DND-41 (cell line): ENCODE measurements around the gene DACH2.

Experiments
- ATAC-seq: fragments of 200-7000 bp; cut with Tn5 transposase; 3 replicates; pipeline ENCODE4 v1.9.1; 2021; ENCODE audit warnings: low read depth; ENCODE audit not compliant: insufficient read depth
- DNase-seq: peaks from one replicate; pipeline ENCODE4 v3.0.0-alpha.2; 2020
- H2AFZ ChIP-seq: 2 replicates; pipeline ENCODE4 v1.6.0; 2012; ENCODE audit warnings: low read depth, low read length
- H3K27ac ChIP-seq: 2 replicates; pipeline ENCODE4 v1.5.1; 2012; ENCODE audit warnings: low read length, inconsistent platforms
- H3K27me3 ChIP-seq: fragments of 200-600 bp; sonication (generic); 2 replicates; pipeline ENCODE4 v1.6.0; 2012; ENCODE audit warnings: low read length, mild to moderate bottlenecking, inconsistent platforms; ENCODE audit not compliant: insufficient read depth, poor library complexity
- H3K36me3 ChIP-seq: 2 replicates; pipeline ENCODE4 v1.5.1; 2012; ENCODE audit warnings: low read length, inconsistent platforms; ENCODE audit not compliant: insufficient read depth
- H3K4me1 ChIP-seq: 2 replicates; pipeline ENCODE4 v1.5.1; 2012; ENCODE audit warnings: mild to moderate bottlenecking, low read length; ENCODE audit not compliant: insufficient read depth
- H3K4me2 ChIP-seq: 2 replicates; pipeline ENCODE4 v1.6.0; 2012; ENCODE audit warnings: mild to moderate bottlenecking, moderate library complexity, low read length, inconsistent platforms; ENCODE audit not compliant: insufficient read depth
- H3K4me3 ChIP-seq, 2 experiments: fragments of 200-600 bp in 1 of 2; shearing (Covaris generic) in 1 of 2; 2 replicates each; pipeline ENCODE4 v1.5.1; 2012 to 2016; ENCODE audit warnings: inconsistent platforms in 2 of 2, low read length in 2 of 2, mild to moderate bottlenecking in 2 of 2, low read depth in 1 of 2, moderate library complexity in 1 of 2
- H3K79me2 ChIP-seq: 2 replicates; pipeline ENCODE4 v1.6.0; 2012; ENCODE audit warnings: low read length, inconsistent platforms; ENCODE audit not compliant: insufficient read depth
- H3K9ac ChIP-seq: 2 replicates; pipeline ENCODE4 v1.6.0; 2012; ENCODE audit warnings: low read depth, mild to moderate bottlenecking, inconsistent platforms, low read length, moderate library complexity
- H3K9me3 ChIP-seq: 2 replicates; pipeline ENCODE4 v1.5.1; 2012; ENCODE audit warnings: low read length, moderate library complexity, mild to moderate bottlenecking, inconsistent platforms; ENCODE audit not compliant: insufficient read depth, severe bottlenecking
- H4K20me1 ChIP-seq: 2 replicates; pipeline ENCODE4 v1.6.0; 2012; ENCODE audit warnings: low read length; ENCODE audit not compliant: insufficient read depth
- EZH2 ChIP-seq: IDR thresholded peaks from 3 replicates; pipeline ENCODE4 v1.6.1; 2012; ENCODE audit warnings: borderline replicate concordance, low read depth, mild to moderate bottlenecking, moderate library complexity, low read length, inconsistent platforms; ENCODE audit not compliant: severe bottlenecking
- TF ChIP-seq, protein P1 (sequence below): IDR thresholded peaks from 2 replicates; pipeline ENCODE4 v1.5.1; 2012; ENCODE audit warnings: borderline replicate concordance, low read length, moderate library complexity, mild to moderate bottlenecking; ENCODE audit not compliant: poor library complexity, severe bottlenecking; ENCODE audit errors: extremely low read depth

The DACH2 gene

DNA sequence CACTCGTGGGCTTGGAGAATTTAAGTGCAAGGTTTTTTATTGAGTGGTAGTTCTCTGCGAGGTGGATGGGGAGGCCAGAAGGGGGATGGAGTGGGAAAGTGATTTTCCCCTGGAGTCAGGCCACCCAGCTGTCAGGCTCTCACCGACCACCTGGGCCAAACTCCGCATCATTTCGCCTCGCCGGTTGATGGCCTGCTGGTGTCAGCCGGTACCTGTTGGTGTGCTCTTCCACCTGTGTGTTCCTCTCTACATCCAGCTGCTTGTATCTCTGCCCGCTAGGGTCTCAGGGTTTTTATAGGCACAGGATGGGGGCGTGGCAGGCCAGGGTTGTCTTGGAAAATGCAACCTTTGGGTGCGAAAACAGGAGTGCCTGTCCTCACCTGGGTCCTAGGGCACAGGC is 200.9 kb downstream of the DACH2 start:
- H3K4me3 ChIP-seq = no peak overlapping the region
- TF ChIP-seq, protein P1, sequence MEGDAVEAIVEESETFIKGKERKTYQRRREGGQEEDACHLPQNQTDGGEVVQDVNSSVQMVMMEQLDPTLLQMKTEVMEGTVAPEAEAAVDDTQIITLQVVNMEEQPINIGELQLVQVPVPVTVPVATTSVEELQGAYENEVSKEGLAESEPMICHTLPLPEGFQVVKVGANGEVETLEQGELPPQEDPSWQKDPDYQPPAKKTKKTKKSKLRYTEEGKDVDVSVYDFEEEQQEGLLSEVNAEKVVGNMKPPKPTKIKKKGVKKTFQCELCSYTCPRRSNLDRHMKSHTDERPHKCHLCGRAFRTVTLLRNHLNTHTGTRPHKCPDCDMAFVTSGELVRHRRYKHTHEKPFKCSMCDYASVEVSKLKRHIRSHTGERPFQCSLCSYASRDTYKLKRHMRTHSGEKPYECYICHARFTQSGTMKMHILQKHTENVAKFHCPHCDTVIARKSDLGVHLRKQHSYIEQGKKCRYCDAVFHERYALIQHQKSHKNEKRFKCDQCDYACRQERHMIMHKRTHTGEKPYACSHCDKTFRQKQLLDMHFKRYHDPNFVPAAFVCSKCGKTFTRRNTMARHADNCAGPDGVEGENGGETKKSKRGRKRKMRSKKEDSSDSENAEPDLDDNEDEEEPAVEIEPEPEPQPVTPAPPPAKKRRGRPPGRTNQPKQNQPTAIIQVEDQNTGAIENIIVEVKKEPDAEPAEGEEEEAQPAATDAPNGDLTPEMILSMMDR = no peak
- TF ChIP-seq EZH2 = no peak
- H2AFZ ChIP-seq = no peak overlapping the region
- no peaks in the 10 kb centered on the region for H4K20me1 ChIP-seq
- no peaks in the 10 kb centered on the region for H3K27me3 ChIP-seq
- H3K4me1 ChIP-seq = no peaks in the 10 kb centered on the region
- no peak overlapping the region for H3K27ac ChIP-seq
- ATAC-seq = no peak
- H3K9me3 ChIP-seq = no peaks in the 10 kb centered on the region
- H3K36me3 ChIP-seq = no peaks in the 10 kb centered on the region
- H3K79me2 ChIP-seq = no peaks in the 10 kb centered on the region
- no peak overlapping the region for H3K4me2 ChIP-seq
- no peak for DNase-seq
- H3K9ac ChIP-seq = no peak overlapping the region

DNA sequence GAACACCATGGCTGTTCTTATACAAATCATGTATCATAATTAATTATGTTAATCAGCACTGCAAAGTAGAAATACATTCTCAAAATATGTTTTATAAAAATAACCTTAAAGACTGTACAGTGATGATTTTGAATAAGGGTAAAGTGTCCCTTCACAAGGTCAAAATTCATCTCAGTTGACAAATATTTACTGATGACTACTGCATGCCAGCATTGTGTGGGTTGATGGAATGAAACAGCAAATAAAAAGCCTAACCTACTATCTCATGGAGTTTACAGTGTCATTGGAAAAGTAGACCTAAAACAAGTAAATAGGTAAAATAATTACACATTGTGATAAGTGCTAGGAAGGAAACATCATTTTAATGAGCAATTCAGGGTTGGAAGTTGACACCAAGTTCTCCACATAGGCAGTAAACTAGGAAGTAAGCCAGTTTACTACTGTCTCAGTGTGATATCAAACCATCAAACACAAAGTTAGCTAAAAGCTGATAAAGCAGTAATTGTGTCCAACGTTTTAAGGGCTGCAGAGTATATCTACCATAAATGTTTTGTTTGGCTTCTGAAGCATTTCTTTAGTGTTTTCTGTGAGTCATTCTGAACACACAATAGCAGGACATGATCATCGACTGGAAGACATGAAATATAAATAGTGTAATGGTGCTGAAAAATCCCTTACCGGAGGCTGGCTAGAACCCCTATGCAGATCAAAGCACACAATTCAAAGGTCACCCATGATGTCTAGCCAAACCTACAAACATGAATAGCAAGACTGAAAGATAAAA is 221.8 kb downstream of the DACH2 start:
- no peaks in the 10 kb centered on the region for H3K9me3 ChIP-seq
- no peaks in the 10 kb centered on the region for H3K36me3 ChIP-seq
- ATAC-seq (no peak), DNase-seq (no peak)
- H3K9ac ChIP-seq = no peak overlapping the region
- H4K20me1 ChIP-seq = no peaks in the 10 kb centered on the region
- no peak for TF ChIP-seq EZH2
- TF ChIP-seq, protein P1 = no peak
- H3K27me3 ChIP-seq = no peaks in the 10 kb centered on the region
- no peak overlapping the region for H3K27ac ChIP-seq
- H3K4me1 ChIP-seq = no peaks in the 10 kb centered on the region
- H2AFZ ChIP-seq = no peak overlapping the region
- H3K79me2 ChIP-seq = no peaks in the 10 kb centered on the region
- H3K4me3 ChIP-seq = no peak overlapping the region
- H3K4me2 ChIP-seq = no peak overlapping the region

DNA sequence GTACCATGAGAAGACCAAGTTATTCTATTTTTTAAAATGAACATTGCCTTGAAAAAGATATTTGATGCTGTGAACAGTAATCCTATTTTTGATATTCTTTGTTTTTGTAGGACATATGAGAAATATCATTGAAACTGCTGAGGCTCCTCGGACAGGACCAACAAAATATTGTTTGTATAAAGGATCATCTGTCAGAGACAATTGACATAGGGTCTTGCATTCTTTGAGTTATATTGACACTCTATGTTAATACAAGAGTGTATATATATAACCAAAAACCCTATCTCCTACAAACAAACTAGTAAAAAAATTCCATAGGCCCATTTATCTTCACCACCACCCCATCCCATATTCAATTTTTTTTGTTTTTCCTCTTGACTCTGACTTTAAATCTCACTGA is 222.7 kb downstream of the DACH2 start:
- H3K9ac ChIP-seq = no peak overlapping the region
- TF ChIP-seq, protein P1 = no peak
- TF ChIP-seq EZH2 = no peak

DNA sequence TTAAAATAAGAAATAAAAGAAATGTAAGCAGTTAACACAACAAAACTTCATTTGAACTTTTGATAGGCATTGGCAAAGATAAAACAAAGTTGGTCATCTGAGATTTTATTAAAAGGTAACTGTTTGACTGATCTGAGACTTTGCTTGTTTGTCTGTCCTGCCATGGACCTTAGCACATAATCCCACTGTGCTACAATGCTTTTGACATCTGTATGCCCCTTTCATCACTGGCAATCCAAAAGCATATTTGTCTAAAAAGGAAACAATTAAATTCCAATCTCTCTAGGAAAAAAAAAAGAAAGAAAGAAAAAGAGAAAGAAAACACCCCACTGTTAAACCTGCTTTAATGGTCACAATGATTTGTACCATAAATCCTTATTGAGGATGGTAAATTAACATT is 231.0 kb downstream of the DACH2 start:
- Histone ChIP-seq H3K9ac (no peak overlapping the region), H3K79me2 (no peaks in the 10 kb centered on the region), H3K4me1 (no peaks in the 10 kb centered on the region), H3K9me3 (no peaks in the 10 kb centered on the region), H3K4me2 (no peak overlapping the region), H3K27me3 (no peaks in the 10 kb centered on the region), H3K4me3 (no peak overlapping the region), H4K20me1 (no peaks in the 10 kb centered on the region), H2AFZ (no peak overlapping the region), H3K27ac (no peak overlapping the region), H3K36me3 (no peaks in the 10 kb centered on the region)
- ATAC-seq (no peak), DNase-seq (no peak)
- TF ChIP-seq EZH2 = no peak
- TF ChIP-seq, protein P1 = no peak

More for the DNA sequence above, 222.7 kb downstream of the DACH2 start:
- no peak overlapping the region for H2AFZ ChIP-seq
- no peaks in the 10 kb centered on the region for H3K36me3 ChIP-seq
- no peaks in the 10 kb centered on the region for H3K79me2 ChIP-seq
- H4K20me1 ChIP-seq = no peaks in the 10 kb centered on the region
- no peak overlapping the region for H3K4me2 ChIP-seq
- ATAC-seq = no peak
- no peaks in the 10 kb centered on the region for H3K9me3 ChIP-seq
- H3K27ac ChIP-seq = no peak overlapping the region
- H3K4me1 ChIP-seq = no peaks in the 10 kb centered on the region
- no peak overlapping the region for H3K4me3 ChIP-seq
- DNase-seq = no peak
- no peaks in the 10 kb centered on the region for H3K27me3 ChIP-seq
